NCI-H524 (cell line): ENCODE measurements around the gene TAF11.
"Not testable (repeated sequence)": the region's sequence is repeated elsewhere in the genome, so short reads cannot be mapped to it uniquely, and the experiment has no call there.

ENCODE experiments used
- DNase-seq, 2 experiments: peaks; one replicate each; lab custom pipeline; 2025; lab: John Stamatoyannopoulos, UW

Gene TAF11

GRCh38 chr6:34887753-34888513 lies at the start of gene TAF11:
TAF11 (minus strand) TSS chr6:34888042; CDS start chr6:34887957, 85 bp downstream.
- DNase-seq, result peak; percentile 88 to 92

GRCh38 chr6:34934516-34934915 lies 46.7 kb upstream of the TAF11 start:
- DNase-seq, result no peak

- DNase-seq, result not testable (repeated sequence)
These were observed 44.4 kb upstream of the TAF11 start for GRCh38 chr6:34932202-34932601.

GRCh38 chr6:34930221-34930620 lies 42.4 kb upstream of the TAF11 start:
- DNase-seq, result no peak

- no peak for DNase-seq
These were observed 41.6 kb upstream of the TAF11 start for GRCh38 chr6:34929241-34929978.

- DNase-seq, result no peak
These were observed 40.9 kb upstream of the TAF11 start for GRCh38 chr6:34928695-34929094.

- no peak for DNase-seq
These were observed 40.4 kb upstream of the TAF11 start for GRCh38 chr6:34928220-34928619.

- DNase-seq, result no peak
These were observed 38.8 kb upstream of the TAF11 start for GRCh38 chr6:34926655-34927054.

- DNase-seq, result no peak
These were observed 37.2 kb upstream of the TAF11 start for GRCh38 chr6:34924831-34925625.

- DNase-seq, result no peak
These were observed 34.4 kb upstream of the TAF11 start for GRCh38 chr6:34922177-34922663.

GRCh38 chr6:34920097-34920496 lies 32.3 kb upstream of the TAF11 start:
- DNase-seq, result no peak

- no peak for DNase-seq
These were observed 31.8 kb upstream of the TAF11 start for GRCh38 chr6:34919651-34920050.

GRCh38 chr6:34917626-34918285 lies 29.9 kb upstream of the TAF11 start:
- no peak for DNase-seq

- no peak for DNase-seq
These were observed 28.6 kb upstream of the TAF11 start for GRCh38 chr6:34916348-34916967.

GRCh38 chr6:34914358-34914757 lies 26.5 kb upstream of the TAF11 start:
- DNase-seq, result no peak

- no peak for DNase-seq
These were observed 25.0 kb upstream of the TAF11 start for GRCh38 chr6:34912715-34913464.

GRCh38 chr6:34911822-34912221 lies 24.0 kb upstream of the TAF11 start:
- no peak for DNase-seq

- no peak for DNase-seq
These were observed 21.6 kb upstream of the TAF11 start for GRCh38 chr6:34909320-34909883.

GRCh38 chr6:34908194-34908593 lies 20.4 kb upstream of the TAF11 start:
- no peak for DNase-seq

GRCh38 chr6:34906826-34907225 lies 19.0 kb upstream of the TAF11 start:
- no peak for DNase-seq
